Measurements from ENCODE around the gene CHTOP.

Gene CHTOP

GRCh38 chr1:153613406-153613805 lies 20.5 kb upstream of the CHTOP start:
- no peak for DNase-seq

DNA sequence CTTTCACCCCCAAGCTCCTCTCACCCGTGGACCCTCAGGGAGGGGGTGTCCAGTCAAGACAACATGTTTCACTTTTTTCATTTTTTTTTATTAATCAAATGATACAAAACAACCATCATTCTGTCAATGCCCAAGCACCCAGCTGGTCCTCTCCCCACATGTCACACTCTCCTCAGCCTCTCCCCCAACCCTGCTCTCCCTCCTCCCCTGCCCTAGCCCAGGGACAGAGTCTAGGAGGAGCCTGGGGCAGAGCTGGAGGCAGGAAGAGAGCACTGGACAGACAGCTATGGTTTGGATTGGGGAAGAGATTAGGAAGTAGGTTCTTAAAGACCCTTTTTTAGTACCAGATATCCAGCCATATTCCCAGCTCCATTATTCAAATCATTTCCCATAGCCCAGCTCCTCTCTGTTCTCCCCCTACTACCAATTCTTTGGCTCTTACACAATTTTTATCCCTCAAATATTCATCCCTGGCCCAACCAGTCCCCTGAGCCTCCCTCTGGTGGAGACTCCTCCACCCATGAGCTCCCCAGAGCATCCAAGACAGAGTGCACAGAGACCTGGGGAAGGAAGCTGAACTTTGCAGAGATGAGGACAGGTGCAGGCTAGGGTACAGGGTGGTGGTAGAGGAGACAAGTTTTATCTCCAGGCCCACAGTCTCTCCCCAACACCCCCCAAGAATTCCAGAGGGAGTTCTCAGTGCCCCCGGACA lies 19.5 kb upstream of the CHTOP start:
- no peak for DNase-seq

DNA sequence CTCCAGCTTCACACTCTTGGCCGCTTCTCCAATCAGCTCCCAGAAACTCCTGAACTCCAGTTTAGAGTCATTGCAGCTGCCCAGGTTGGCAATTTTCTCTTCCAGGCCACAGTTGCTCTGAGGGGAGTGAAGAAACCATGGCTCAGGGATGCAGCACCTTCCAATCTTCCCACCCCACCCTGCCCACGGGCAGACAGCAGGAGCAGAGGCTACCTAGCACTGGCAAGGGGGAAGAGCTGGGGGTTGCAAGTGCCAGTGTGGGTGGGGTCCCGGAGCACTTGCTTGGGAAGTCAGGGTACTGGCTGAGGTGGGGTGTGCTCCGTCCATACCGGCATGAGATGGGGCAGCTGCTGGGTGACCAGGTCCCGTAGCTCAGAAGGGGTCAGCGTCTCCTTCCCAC lies 19.0 kb upstream of the CHTOP start:
- no peak for DNase-seq

- no peak for DNase-seq
These were observed 18.5 kb upstream of the CHTOP start for GRCh38 chr1:153615406-153615805.

GRCh38 chr1:153616144-153616916 lies 17.5 kb upstream of the CHTOP start, which contains the start of gene S100A14:
Gene S100A14, minus strand, starts transcription at chr1:153616325. Its CDS starts 467 bp downstream, at chr1:153615858.
- DNase-seq: no peak

- no peak for DNase-seq
These were observed 17.0 kb upstream of the CHTOP start for GRCh38 chr1:153616917-153617311.

DNA sequence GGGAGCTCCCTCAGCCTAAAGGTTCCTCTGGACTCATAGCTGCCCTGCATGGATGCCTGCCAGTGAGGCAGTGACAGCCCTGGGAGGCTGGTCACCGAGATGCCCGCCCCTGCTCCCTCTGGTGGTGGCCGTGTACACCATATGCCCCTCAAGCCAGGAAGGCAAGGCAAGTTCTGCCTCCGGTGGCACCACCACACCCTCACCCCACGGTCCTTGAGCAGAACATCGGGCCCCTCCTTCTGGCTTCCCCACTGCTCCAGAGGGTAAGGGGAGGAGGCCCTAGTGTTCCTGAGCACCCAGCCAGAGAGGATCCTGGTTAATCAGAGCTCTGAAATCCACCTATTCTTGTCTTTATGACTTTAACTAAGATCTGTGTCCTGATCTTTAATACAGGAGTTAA lies 16.2 kb upstream of the CHTOP start:
- DNase-seq: peak; percentile 77 to 82

DNA sequence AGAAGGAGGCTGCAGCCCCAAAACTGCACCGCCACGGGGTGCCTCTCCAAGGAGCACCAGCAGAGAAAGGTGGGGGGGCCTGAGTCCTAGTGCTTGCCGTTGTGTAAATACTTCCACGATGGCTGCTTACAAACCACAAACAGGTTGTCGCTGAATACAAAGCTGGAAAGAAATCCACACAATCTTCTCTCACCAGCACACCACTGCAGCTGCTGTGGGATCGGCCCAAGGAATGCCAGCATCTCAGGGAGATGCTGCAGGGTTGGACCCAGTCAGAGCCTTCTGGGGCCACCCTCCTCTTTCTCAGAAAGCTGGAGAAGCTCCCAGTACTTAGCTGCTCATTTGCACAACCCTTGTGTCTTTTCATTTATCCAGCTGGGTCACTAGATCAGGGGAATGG lies 14.7 kb upstream of the CHTOP start:
- no peak for DNase-seq

DNA sequence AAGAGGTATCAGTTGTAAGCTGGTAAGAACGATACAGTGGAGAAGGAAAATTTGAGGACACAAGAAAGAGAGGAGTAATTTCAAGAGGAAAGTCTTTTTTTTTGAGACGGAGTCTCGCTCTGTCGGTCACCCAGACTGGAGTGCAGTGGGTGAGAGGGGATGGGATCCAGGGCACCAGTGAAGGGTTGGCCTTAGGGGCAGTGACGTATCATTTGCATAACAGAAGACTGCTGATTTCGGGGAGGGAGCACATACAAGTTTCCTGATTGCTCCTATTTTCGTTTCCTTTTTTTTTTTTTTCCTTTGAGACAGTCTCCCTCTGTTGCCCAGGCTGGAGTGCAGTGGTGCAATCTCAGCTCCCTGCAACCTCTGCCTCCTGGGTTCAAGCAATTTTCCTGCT lies 10.8 kb upstream of the CHTOP start:
- no peak for DNase-seq

GRCh38 chr1:153624965-153625611 lies 8.8 kb upstream of the CHTOP start:
- DNase-seq: no peak

GRCh38 chr1:153626477-153626903 lies 7.4 kb upstream of the CHTOP start:
- DNase-seq: no peak

DNA sequence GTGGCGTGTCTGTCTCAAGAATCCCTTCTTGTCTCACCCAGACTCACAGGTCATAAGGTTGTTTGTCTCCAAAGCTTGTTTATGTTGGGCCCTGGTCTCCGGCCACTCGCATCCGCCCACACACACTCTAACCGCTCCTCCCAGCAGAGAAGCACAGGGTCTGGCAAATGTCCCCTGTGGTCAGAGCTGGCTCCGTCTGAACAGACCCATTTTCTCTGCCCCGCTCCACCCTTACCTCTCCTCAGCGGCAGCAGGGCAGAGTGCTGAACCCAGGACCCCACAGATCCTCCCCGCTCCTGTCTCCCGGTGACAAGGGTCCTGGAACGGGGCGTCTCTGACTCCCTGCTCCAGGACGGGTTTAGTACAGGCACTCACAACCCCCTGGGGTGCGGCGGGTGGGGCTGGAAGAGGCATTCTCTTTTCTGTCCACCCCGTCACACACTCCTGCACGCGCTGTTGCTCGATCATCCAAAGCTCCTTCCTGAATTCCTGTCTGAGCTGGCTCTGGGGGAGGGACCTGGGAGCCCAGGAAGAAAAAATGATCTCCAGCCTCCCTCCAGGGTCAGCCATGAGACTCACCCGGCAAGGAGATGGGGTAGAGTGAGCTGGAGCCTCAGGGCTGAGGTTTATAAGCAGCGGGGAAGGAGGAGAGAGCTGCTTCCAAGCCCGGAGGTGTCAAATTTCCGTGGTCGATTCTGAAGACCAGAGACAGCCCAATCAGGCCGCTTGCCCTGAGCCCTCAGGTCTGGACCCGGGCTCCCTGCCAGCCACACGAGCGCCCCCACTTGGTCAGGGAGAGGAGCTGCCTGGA lies 6.8 kb upstream of the CHTOP start, which contains the start of gene S100A13:
Gene S100A13 (minus strand): TSS at position 602 of the 811 bp plus-strand sequence. CDS start 1,033 bp downstream, outside the sequence.
- no peak for DNase-seq

GRCh38 chr1:153627715-153628626 lies 5.9 kb upstream of the CHTOP start, which contains the start of gene S100A1:
Gene S100A1, plus strand, starts transcription at chr1:153628434. Its CDS starts 2,088 bp downstream, at chr1:153630522.
- DNase-seq: no peak

- no peak for DNase-seq
These were observed 5.1 kb upstream of the CHTOP start for GRCh38 chr1:153628638-153629342.

GRCh38 chr1:153629343-153629665 lies 4.6 kb upstream of the CHTOP start:
- DNase-seq: no peak

DNA sequence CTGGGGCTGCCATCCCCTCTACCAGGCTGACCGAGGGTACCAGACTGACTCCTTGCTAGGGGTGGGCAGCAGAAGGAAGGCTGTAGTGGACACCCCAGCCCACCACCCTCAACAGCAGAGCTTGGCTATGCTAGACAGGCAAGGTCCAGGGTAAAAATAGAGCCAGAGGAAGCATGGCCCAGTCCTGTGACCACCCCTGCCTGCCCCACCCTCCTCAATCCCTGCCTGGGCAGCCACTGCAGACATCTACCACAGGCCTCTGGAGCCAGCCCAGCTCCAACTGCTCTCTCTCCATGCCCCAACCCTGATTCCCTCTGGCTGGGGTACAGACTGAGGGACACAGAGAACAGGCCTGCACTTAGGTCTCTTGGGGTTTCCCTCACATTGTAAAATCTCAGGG lies 3.9 kb upstream of the CHTOP start:
- DNase-seq: no peak

GRCh38 chr1:153630384-153630783 lies 3.5 kb upstream of the CHTOP start:
- DNase-seq: no peak

- peak in 1 of 2 experiments; percentile 29 for DNase-seq
These were observed 2.5 kb upstream of the CHTOP start for GRCh38 chr1:153631047-153632022.

GRCh38 chr1:153633161-153633753 lies 609 bp upstream of the CHTOP start:
- DNase-seq: no peak
